ENCODE data around the gene SERGEF.

- no peak for TF ChIP-seq CTCF (IDR thresholded peaks at IDR 0.05; ENCODE audit: insufficient read depth, low read depth, low read length)
- TF ChIP-seq EZH2 (IDR thresholded peaks at IDR 0.05; ENCODE audit: insufficient read depth, low read length), result no peak
These were observed 257.0 kb downstream of the SERGEF start for GRCh38 chr11:17755891-17756290.

Data from astrocyte (in vitro differentiated cells and primary cell).